PFSK-1 (cell line): Measurements from ENCODE around the gene TLX2.

ENCODE experiments used
- FOXP2 ChIP-seq: optimal IDR thresholded peaks from 2 replicates; pipeline ENCODE3; 2011; ENCODE audit warnings: borderline replicate concordance, control low read depth, inconsistent platforms; ENCODE audit not compliant: insufficient read depth; ENCODE audit errors: extremely low read length, extremely low read depth
- POLR2AphosphoS5 ChIP-seq: IDR thresholded peaks from 2 replicates; pipeline ENCODE4 v1.6.1; 2012; ENCODE audit warnings: low read depth, mild to moderate bottlenecking, control low read depth, low read length, moderate library complexity
- REST ChIP-seq, 2 experiments: IDR thresholded peaks; 2 replicates each; pipeline versions ENCODE4 v1.6.1 to v1.8.0; 2011 to 2012; ENCODE audit warnings: low read depth in 2 of 2, low read length in 2 of 2, control low read depth in 1 of 2, inconsistent platforms in 1 of 2, mild to moderate bottlenecking in 1 of 2, moderate library complexity in 1 of 2; ENCODE audit not compliant: insufficient read depth in 1 of 2
- SIN3A ChIP-seq: IDR thresholded peaks from 2 replicates; pipeline ENCODE4 v1.6.1; 2012; ENCODE audit warnings: mild to moderate bottlenecking, low read length, moderate library complexity, borderline replicate concordance; ENCODE audit not compliant: insufficient read depth
- TAF1 ChIP-seq: IDR thresholded peaks from 2 replicates; pipeline ENCODE4 v1.6.1; 2012; ENCODE audit warnings: low read length, control low read depth, borderline replicate concordance; ENCODE audit not compliant: insufficient read depth

Gene TLX2

GRCh38 chr2:74474899-74475298 lies 39.4 kb upstream of the TLX2 start:
- TF ChIP-seq REST (IDR thresholded peaks at IDR 0.05; ENCODE audit: insufficient read depth in 1 of 2, low read depth in 2 of 2, low read length in 2 of 2) (no peak), FOXP2 (no peak), TAF1 (no peak), POLR2AphosphoS5 (no peak), SIN3A (no peak)

GRCh38 chr2:74481431-74481830 lies 32.8 kb upstream of the TLX2 start:
- no peak for TF ChIP-seq REST (IDR thresholded peaks at IDR 0.05; ENCODE audit: insufficient read depth in 1 of 2, low read depth in 2 of 2, low read length in 2 of 2)
- no peak for TF ChIP-seq FOXP2
- TF ChIP-seq TAF1 = no peak
- no peak for TF ChIP-seq SIN3A
- TF ChIP-seq POLR2AphosphoS5 = no peak

- TF ChIP-seq REST (IDR thresholded peaks at IDR 0.05; ENCODE audit: insufficient read depth in 1 of 2, low read depth in 2 of 2, low read length in 2 of 2) (no peak), FOXP2 (peak; percentile 0)
These were observed 32.1 kb upstream of the TLX2 start for GRCh38 chr2:74481961-74482800.

- TF ChIP-seq FOXP2 (peak; percentile 72), SIN3A (0 out of 2 replicates have a peak, but pooled peaks have one; percentile 59), REST (IDR thresholded peaks at IDR 0.05; ENCODE audit: insufficient read depth in 1 of 2, low read depth in 2 of 2, low read length in 2 of 2) (0 out of 4 replicates have a peak, but pooled peaks of 1 of the 2 experiments have one; percentile 39), TAF1 (peak; percentile 87), POLR2AphosphoS5 (peak; percentile 90)
These were observed 31.2 kb upstream of the TLX2 start, which contains the start of the genes CCDC142 and TTC31 for GRCh38 chr2:74482801-74483674. Gene CCDC142, minus strand, starts transcription at chr2:74482998. Its CDS starts 161 bp downstream, at chr2:74482837. Gene TTC31, plus strand, starts transcription at chr2:74483081. Its CDS starts 15 bp downstream, at chr2:74483096.
